K562 (cell line): ENCODE measurements around the gene LAMB3. TPM values are rescaled to one million over a fixed set of nuclear protein-coding genes. Genes with fewer than 3 reads are reported as not detected.

Experiments used
- ATAC-seq: fragments of 200-7000 bp; cut with Tn5 transposase; 3 replicates; pipeline ENCODE4 v1.9.1; 2020; ENCODE audit warnings: moderate library complexity
- BruUV-seq: library from RNA; stranded (reverse); fragments of 400-500 nt; replicated peaks from 2 replicates; lab custom pipeline; 2021; lab: Mats Ljungman, UMichigan
- CTCF ChIA-PET: fragments of 300-600 bp; formaldehyde crosslinking; extraction: SDS; loops from one replicate; lab custom pipeline; 2021; ENCODE audit warnings: low intra/inter-chr PET ratio; lab: Yijun Ruan, JAX
- POLR2A ChIA-PET: fragments of 300-600, 350-650 bp; sonication (Branson Sonifier 250); formaldehyde crosslinking; extraction: SDS; loops from one replicate; lab custom pipeline; 2021; ENCODE audit warnings: antibody characterized with exemption, inconsistent platforms; lab: Yijun Ruan, JAX
- DNase-seq, 4 experiments: peaks; one replicate each; pipeline versions ENCODE4 v3.0.0 to v3.0.0-alpha.2; 2011 to 2018; ENCODE audit warnings: low spot score in 3 of 4, mixed read lengths in 3 of 4; ENCODE audit errors: extremely low read depth in 1 of 4
- FAIRE-seq: peaks from 2 replicates; lab custom pipeline; 2011; peaks lifted over from hg19 to GRCh38; lab: Jason Lieb, UNC
- H2AFZ ChIP-seq: 2 replicates; pipeline ENCODE4 v1.6.0; 2011; ENCODE audit warnings: low read depth, low read length, control low read depth, inconsistent platforms
- H3K27ac ChIP-seq: fragments of 200-600 bp; 3 replicates; pipeline ENCODE4 v1.8.0; 2011; ENCODE audit warnings: low read depth, mild to moderate bottlenecking, control low read depth, inconsistent platforms, low read length, moderate library complexity, mixed read lengths; ENCODE audit errors: extremely low read depth
- H3K27me3 ChIP-seq, 2 experiments: fragments of 300-600 bp in 1 of 2; 2 replicates in 1 of 2; 3 replicates in 1 of 2; pipeline versions ENCODE4 v1.6.0 to v1.8.0; 2011; ENCODE audit warnings: inconsistent platforms in 2 of 2, low read length in 2 of 2, mild to moderate bottlenecking in 1 of 2, mixed read lengths in 1 of 2, moderate library complexity in 1 of 2; ENCODE audit not compliant: control insufficient read depth in 2 of 2, insufficient read depth in 2 of 2
- H3K36me3 ChIP-seq: fragments of 300-600 bp; 3 replicates; pipeline ENCODE4 v1.8.0; 2011; ENCODE audit warnings: mild to moderate bottlenecking, low read length, inconsistent platforms; ENCODE audit not compliant: control insufficient read depth, insufficient read depth
- H3K4me1 ChIP-seq, 2 experiments: fragments of 200-600 bp in 1 of 2; replicated peaks in 1 of 2; 2 replicates in 1 of 2; 3 replicates in 1 of 2; pipeline versions ENCODE4 v1.5.1 to v1.8.0; 2011; ENCODE audit warnings: inconsistent platforms in 2 of 2, low read length in 2 of 2, mild to moderate bottlenecking in 1 of 2, mixed read lengths in 1 of 2, moderate library complexity in 1 of 2; ENCODE audit not compliant: control insufficient read depth in 2 of 2, insufficient read depth in 2 of 2
- H3K4me2 ChIP-seq: 2 replicates; pipeline ENCODE4 v1.6.1; 2011; ENCODE audit warnings: low read length, control low read depth, inconsistent platforms, mixed read lengths; ENCODE audit not compliant: insufficient read depth
- H3K4me3 ChIP-seq: fragments of 200-600 bp; sonication (generic), shearing (Covaris generic); 2 replicates; pipeline ENCODE4 v1.5.1; 2016; ENCODE audit warnings: control low read depth, inconsistent platforms
- H3K79me2 ChIP-seq: fragments of 200-600 bp; 3 replicates; pipeline ENCODE4 v1.8.0; 2011; ENCODE audit warnings: low read length, inconsistent platforms; ENCODE audit not compliant: control insufficient read depth, insufficient read depth
- H3K9ac ChIP-seq, 2 experiments: 2 replicates each; pipeline versions ENCODE4 v1.6.0 to v1.6.1; 2011; ENCODE audit warnings: low read depth in 2 of 2, low read length in 2 of 2, control low read depth in 1 of 2, inconsistent platforms in 1 of 2, mild to moderate bottlenecking in 1 of 2, mixed read lengths in 1 of 2; ENCODE audit not compliant: insufficient read depth in 1 of 2
- H3K9me1 ChIP-seq: one replicate; pipeline ENCODE4 v1.6.0; 2011; ENCODE audit warnings: inconsistent platforms, mild to moderate bottlenecking, low read length, moderate library complexity; ENCODE audit not compliant: control insufficient read depth, insufficient read depth
- H3K9me3 ChIP-seq: replicated peaks from 2 replicates; pipeline ENCODE4 v1.5.1; 2011; ENCODE audit warnings: low read depth, low read length, inconsistent platforms; ENCODE audit not compliant: control insufficient read depth, insufficient read depth
- H4K20me1 ChIP-seq: replicated peaks from 2 replicates; pipeline ENCODE4 v1.6.1; 2011; ENCODE audit warnings: low read length, inconsistent platforms, mixed read lengths; ENCODE audit not compliant: control insufficient read depth, insufficient read depth
- NR4A1 ChIP-seq, 2 experiments: fragments of 250-450 bp in 1 of 2; fragments of 450-650 bp in 1 of 2; sonication (Bioruptor Pico) in 1 of 2; IDR thresholded peaks; 2 replicates each; pipeline versions ENCODE4 v1.4.0 to v1.6.1; 2016 to 2020; ENCODE audit warnings: mild to moderate bottlenecking in 2 of 2, missing compliant biosample characterization in 1 of 2, missing genetic modification characterization in 1 of 2, moderate library complexity in 1 of 2
- YY1 ChIP-seq, 3 experiments: IDR thresholded peaks; 2 replicates each; pipeline ENCODE4 v1.6.1; 2011; ENCODE audit warnings: low read length in 2 of 3, mild to moderate bottlenecking in 2 of 3, moderate library complexity in 2 of 3, borderline replicate concordance in 1 of 3, control low read depth in 1 of 3, low read depth in 1 of 3; ENCODE audit not compliant: insufficient read depth in 3 of 3, insufficient replicate concordance in 2 of 3, control insufficient read depth in 1 of 3, insufficient read length in 1 of 3; ENCODE audit errors: extremely low read depth in 1 of 3
- ZNF57 ChIP-seq: fragments of 450-650 bp; formaldehyde crosslinking; IDR thresholded peaks from 2 replicates; pipeline ENCODE4 v1.4.0; 2020; ENCODE audit warnings: mild to moderate bottlenecking, moderate library complexity
- WGBS: fragments of 100-300 bp; shearing (Covaris generic); methylation state at CpG from one replicate; pipeline ENCODE4 v1.1.6; 2016; ENCODE audit warnings: low coverage, mixed read lengths; ENCODE audit not compliant: insufficient coverage; ENCODE audit errors: missing lambda C conversion rate; 5-methylcytosine and 5-hydroxymethylcytosine counted together
- in situ Hi-C: fragments of 300-500 bp; cut with MboI; formaldehyde crosslinking; loops from 4 replicates; pipeline ENCODE4 v1.15.0; 2018; ENCODE audit warnings: inconsistent platforms, mixed read lengths
- intact Hi-C: fragments of 100-400 bp; cut with micrococcal nuclease; formaldehyde crosslinking; loops from 2 replicates; pipeline ENCODE4 v1.14.2; 2022
- polyA plus RNA-seq, 8 experiments: library from polyadenylated mRNA; depleted of rRNA in 4 of 8; stranded (reverse) in 5 of 8; unstranded in 3 of 8; fragments of >200 nt; fragmentation: Nextera tagmentation in 2 of 8; fragmentation: Illumina TruSeq in 1 of 8; extraction: Ambion mirVana in 2 of 8; extraction: Trizol in 1 of 8; gene quantifications; 2 replicates each; pipeline versions ENCODE4 v1.2.1 to v1.2.3, GENCODE V29; 2011 to 2014; ENCODE audit warnings: inconsistent platforms in 1 of 8, missing spikeins in 1 of 8
- total RNA-seq, 7 experiments: library from RNA; depleted of rRNA in 6 of 7; stranded (reverse); fragments of >200 nt in 6 of 7; fragmentation: Illumina TruSeq in 2 of 7; extraction: Trizol in 2 of 7; gene quantifications; 2 replicates each; pipeline versions ENCODE4 v1.2.1 to v1.2.3, GENCODE V29; 2011 to 2021; ENCODE audit warnings: low replicate concordance in 1 of 7
- TF ChIP-seq, protein P1 (sequence below): fragments of 250-450 bp; sonication (Bioruptor Pico); IDR thresholded peaks from 2 replicates; pipeline ENCODE4 v1.8.0; 2022; ENCODE audit warnings: inconsistent platforms, mild to moderate bottlenecking, moderate library complexity, borderline replicate concordance
- TF ChIP-seq, protein P2 (sequence below), 3 experiments: IDR thresholded peaks in 2 of 3; conservative IDR thresholded peaks in 1 of 3; 2 replicates each; pipeline ENCODE4 v1.5.1; 2011 to 2012; ENCODE audit warnings: low read length in 3 of 3, mild to moderate bottlenecking in 3 of 3, control low read depth in 2 of 3, improper control_type of control experiment in 1 of 3, inconsistent platforms in 1 of 3, low read depth in 1 of 3, mixed read lengths in 1 of 3, moderate library complexity in 1 of 3; ENCODE audit not compliant: insufficient read depth in 2 of 3

LAMB3 gene
- total and polyA plus RNA-seq, 9 of the 15 experiments (the other 6 are each of a cell fraction or from before 2014, with no cell fraction given) = 0.08 to 1.3 (median 0.91) TPM

DNA sequence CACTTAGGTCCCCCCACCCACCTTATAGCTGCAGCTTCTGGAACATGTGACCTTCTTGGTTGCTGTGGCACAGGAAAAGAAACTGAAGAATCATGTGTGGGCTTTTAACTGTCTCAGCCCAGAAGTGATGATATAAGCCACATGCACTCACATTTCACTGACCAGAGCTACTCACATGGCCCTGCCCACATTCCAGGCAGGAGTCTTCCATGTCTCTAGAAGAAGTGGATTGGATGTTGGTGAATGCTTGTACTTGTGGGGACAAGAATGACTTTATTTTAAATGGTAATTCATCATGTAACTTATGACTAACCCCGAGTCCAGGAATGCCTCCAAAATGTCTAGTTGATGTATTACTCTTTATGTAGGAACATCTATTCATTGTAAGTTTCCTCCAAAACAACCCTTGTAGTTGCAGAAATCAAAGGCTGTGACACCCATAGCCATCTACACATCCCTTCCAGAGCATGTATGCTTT, 84.5 kb downstream of the LAMB3 start (continued):
- TF ChIP-seq, protein P1, sequence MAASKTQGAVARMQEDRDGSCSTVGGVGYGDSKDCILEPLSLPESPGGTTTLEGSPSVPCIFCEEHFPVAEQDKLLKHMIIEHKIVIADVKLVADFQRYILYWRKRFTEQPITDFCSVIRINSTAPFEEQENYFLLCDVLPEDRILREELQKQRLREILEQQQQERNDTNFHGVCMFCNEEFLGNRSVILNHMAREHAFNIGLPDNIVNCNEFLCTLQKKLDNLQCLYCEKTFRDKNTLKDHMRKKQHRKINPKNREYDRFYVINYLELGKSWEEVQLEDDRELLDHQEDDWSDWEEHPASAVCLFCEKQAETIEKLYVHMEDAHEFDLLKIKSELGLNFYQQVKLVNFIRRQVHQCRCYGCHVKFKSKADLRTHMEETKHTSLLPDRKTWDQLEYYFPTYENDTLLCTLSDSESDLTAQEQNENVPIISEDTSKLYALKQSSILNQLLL (CRISPR knock-in tag) = no peak

DNA sequence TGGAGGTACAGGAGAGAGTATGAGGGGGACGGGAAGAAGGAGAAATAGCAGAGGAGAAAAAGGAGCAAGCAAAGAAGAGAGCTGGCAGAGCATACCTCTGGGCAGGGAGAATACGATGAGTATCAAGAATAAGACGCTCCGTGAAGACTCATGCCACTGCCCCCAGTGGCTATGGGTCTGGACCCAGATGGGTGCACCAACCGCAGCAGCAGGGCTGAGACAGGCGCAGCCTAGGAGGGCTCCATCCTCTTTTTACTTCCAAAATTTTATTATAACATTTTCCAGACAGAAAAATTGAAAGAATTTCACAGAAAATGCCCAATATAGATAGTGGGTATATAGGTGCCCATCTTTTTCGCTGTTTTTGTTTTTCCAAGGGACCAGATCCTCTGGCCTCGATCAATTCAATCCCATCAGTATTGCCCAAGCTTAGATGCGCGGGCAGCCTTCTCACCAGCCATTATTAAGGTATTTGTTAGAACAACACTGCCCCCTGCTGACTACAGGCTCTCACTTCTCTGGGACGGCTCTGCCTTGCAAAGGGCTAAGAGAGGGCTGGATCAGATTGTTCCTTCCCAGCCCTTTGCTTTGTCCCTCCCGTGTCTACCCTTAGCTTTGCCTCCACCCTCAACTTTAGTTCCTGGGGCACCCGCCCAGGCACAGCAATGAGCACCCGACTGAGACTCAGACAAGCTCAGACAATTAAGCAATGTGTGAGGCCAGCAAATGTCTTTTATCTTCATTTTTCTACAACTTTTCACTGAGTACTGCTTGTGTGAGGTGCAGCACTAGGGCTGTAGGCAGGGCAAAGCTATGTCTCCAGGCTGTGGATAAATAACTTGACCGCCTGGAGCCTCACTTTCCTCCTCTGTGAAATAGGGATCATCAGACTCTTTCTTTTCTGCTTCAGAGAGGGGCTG, 86.2 kb downstream of the LAMB3 start:
- intact Hi-C loops (loop anchor here (1.0 to 2.0 kb wide), 2 partner anchors 363 to 914 kb away; no protein-coding TSS in a partner anchor), in situ Hi-C loops (no loop called here)
- under 1% methylated on average over 15 of the region's 15 CpGs for WGBS
- Histone ChIP-seq H3K9me1 (no peaks in the 10 kb centered on the region), H3K27ac (no peak overlapping the region), H3K27me3 (peaks cover 4 to 18% of the 10 kb centered on the region in 2 experiments; a peak in 3 of 5 replicates), H3K4me2 (no peak overlapping the region), H3K9ac (no peak overlapping the region), H3K9me3 (no peaks in the 10 kb centered on the region), H4K20me1 (no peaks in the 10 kb centered on the region), H3K4me3 (no peak overlapping the region), H3K4me1 (no peaks in the 10 kb centered on the region), H2AFZ (no peak overlapping the region), H3K36me3 (no peaks in the 10 kb centered on the region), H3K79me2 (no peaks in the 10 kb centered on the region)
- CTCF ChIA-PET = interaction anchor here (0.6 to 1.3 kb wide), 4 partner anchors 29 to 911 kb away, joined by 3 to 6 read pairs (median 3); no protein-coding TSS in a partner anchor
- ATAC-seq (peak; percentile 97), DNase-seq (peak; percentile 72 to 86 (median 74)), FAIRE-seq (peak; percentile 97)
- POLR2A ChIA-PET = interaction anchor here (0.7 to 1.4 kb wide), 2 partner anchors 109 to 238 kb away, joined by 3 read pairs; partner anchors contain the start of gene G0S2
- no TSS peak for BruUV-seq
- no peak for TF ChIP-seq NR4A1 (CRISPR knock-in tag; IDR thresholded peaks at IDR 0.05)
- no peak for TF ChIP-seq NR4A1 (tag; IDR thresholded peaks at IDR 0.05)
- TF ChIP-seq ZNF57 (CRISPR knock-in tag) = no peak
- TF ChIP-seq, protein P2, sequence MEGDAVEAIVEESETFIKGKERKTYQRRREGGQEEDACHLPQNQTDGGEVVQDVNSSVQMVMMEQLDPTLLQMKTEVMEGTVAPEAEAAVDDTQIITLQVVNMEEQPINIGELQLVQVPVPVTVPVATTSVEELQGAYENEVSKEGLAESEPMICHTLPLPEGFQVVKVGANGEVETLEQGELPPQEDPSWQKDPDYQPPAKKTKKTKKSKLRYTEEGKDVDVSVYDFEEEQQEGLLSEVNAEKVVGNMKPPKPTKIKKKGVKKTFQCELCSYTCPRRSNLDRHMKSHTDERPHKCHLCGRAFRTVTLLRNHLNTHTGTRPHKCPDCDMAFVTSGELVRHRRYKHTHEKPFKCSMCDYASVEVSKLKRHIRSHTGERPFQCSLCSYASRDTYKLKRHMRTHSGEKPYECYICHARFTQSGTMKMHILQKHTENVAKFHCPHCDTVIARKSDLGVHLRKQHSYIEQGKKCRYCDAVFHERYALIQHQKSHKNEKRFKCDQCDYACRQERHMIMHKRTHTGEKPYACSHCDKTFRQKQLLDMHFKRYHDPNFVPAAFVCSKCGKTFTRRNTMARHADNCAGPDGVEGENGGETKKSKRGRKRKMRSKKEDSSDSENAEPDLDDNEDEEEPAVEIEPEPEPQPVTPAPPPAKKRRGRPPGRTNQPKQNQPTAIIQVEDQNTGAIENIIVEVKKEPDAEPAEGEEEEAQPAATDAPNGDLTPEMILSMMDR (IDR thresholded peaks at IDR 0.05 in 2 of 3, conservative IDR thresholded peaks at IDR 0.05 in 1 of 3; ENCODE audit: insufficient read depth in 2 of 3, low read depth in 1 of 3, low read length in 3 of 3) = peak; percentile 75 to 88 (median 87)
- TF ChIP-seq YY1 (IDR thresholded peaks at IDR 0.05; ENCODE audit: borderline replicate concordance in 1 of 3, control insufficient read depth in 1 of 3, extremely low read depth in 1 of 3, insufficient read depth in 3 of 3, insufficient read length in 1 of 3, insufficient replicate concordance in 2 of 3, low read depth in 1 of 3, low read length in 2 of 3) = peak in 1 of 3 experiments; percentile 45
